PC-3 (cell line): ENCODE results near the gene MRAS.

ENCODE experiments used
- CTCF ChIP-seq: fragments of 300-600 bp; sonication (generic); conservative IDR thresholded peaks from 2 replicates; pipeline ENCODE4 v1.5.1; 2017; ENCODE audit warnings: antibody characterized with exemption, low read depth, mild to moderate bottlenecking, low read length
- EZH2 ChIP-seq: fragments of 300-600 bp; sonication (generic); IDR thresholded peaks from one replicate; pipeline ENCODE4 v1.6.1; 2017; ENCODE audit warnings: antibody characterized with exemption, mild to moderate bottlenecking, low read length; ENCODE audit not compliant: unreplicated experiment
- EZH2phosphoT487 ChIP-seq: fragments of 300-600 bp; sonication (generic); IDR thresholded peaks from 2 replicates; pipeline ENCODE4 v1.6.1; 2018; ENCODE audit warnings: mild to moderate bottlenecking, antibody characterized with exemption, low read length, borderline replicate concordance

GRCh38 chr3:138417559-138417982, 69.2 kb downstream of the MRAS start:
- TF ChIP-seq CTCF (peak; percentile 86), EZH2 (no peak), EZH2phosphoT487 (no peak)
